SH-SY5Y (cell line): ENCODE results near the gene RPS6KA3.

ENCODE experiments used
- GATA2 ChIP-seq: IDR thresholded peaks from 2 replicates; pipeline ENCODE4 v1.6.1; 2011; ENCODE audit warnings: mild to moderate bottlenecking, low read depth, low read length
- GATA3 ChIP-seq: IDR thresholded peaks from 2 replicates; pipeline ENCODE4 v1.6.1; 2011; ENCODE audit warnings: low read depth, mild to moderate bottlenecking, low read length, moderate library complexity

The RPS6KA3 gene

GRCh38 chrX:20149326-20149725 is 117.4 kb downstream of the RPS6KA3 start:
- TF ChIP-seq GATA2 (no peak), GATA3 (no peak)

GRCh38 chrX:20147561-20147960 is 119.1 kb downstream of the RPS6KA3 start:
- TF ChIP-seq GATA2 (no peak), GATA3 (no peak)

- TF ChIP-seq GATA3: no peak
Measured at GRCh38 chrX:20144491-20144890, 122.2 kb downstream of the RPS6KA3 start.

- no peak for TF ChIP-seq GATA2
Measured at GRCh38 chrX:20143561-20143960, 123.1 kb downstream of the RPS6KA3 start.

GRCh38 chrX:20143111-20143510 is 123.6 kb downstream of the RPS6KA3 start:
- TF ChIP-seq GATA3 (no peak), GATA2 (no peak)

- TF ChIP-seq GATA2 (no peak), GATA3 (no peak)
Measured at GRCh38 chrX:20141281-20142220, 125.2 kb downstream of the RPS6KA3 start, which contains the start of gene EIF1AX. TSS of gene EIF1AX (minus strand) at chrX:20141838. CDS start at chrX:20141640, 198 bp downstream.

- TF ChIP-seq GATA2 (no peak), GATA3 (no peak)
Measured at GRCh38 chrX:20140420-20140819, 126.3 kb downstream of the RPS6KA3 start.

GRCh38 chrX:20139966-20140365 is 126.7 kb downstream of the RPS6KA3 start:
- TF ChIP-seq GATA3 (no peak), GATA2 (no peak)

GRCh38 chrX:20135944-20136343 is 130.8 kb downstream of the RPS6KA3 start:
- TF ChIP-seq GATA3 (no peak), GATA2 (no peak)

- no peak for TF ChIP-seq GATA3
- TF ChIP-seq GATA2: no peak
Measured at GRCh38 chrX:20132666-20133065, 134.0 kb downstream of the RPS6KA3 start.

- no peak for TF ChIP-seq GATA3
- TF ChIP-seq GATA2: no peak
Measured at GRCh38 chrX:20130357-20130756, 136.4 kb downstream of the RPS6KA3 start.

GRCh38 chrX:20129547-20129946 is 137.2 kb downstream of the RPS6KA3 start:
- TF ChIP-seq GATA2 (no peak), GATA3 (no peak)

GRCh38 chrX:20128670-20129069 is 138.0 kb downstream of the RPS6KA3 start:
- TF ChIP-seq GATA2 (no peak), GATA3 (no peak)

- TF ChIP-seq GATA3: no peak
- no peak for TF ChIP-seq GATA2
Measured at GRCh38 chrX:20124964-20125363, 141.7 kb downstream of the RPS6KA3 start.

- TF ChIP-seq GATA3 (no peak), GATA2 (no peak)
Measured at GRCh38 chrX:20118065-20118824, 148.5 kb downstream of the RPS6KA3 start.
